HG02759 (cell line): ENCODE data around the gene PDCD1.
"Not testable (repeated sequence)": the region's sequence is repeated elsewhere in the genome, so short reads cannot be mapped to it uniquely, and the experiment has no call there.

ENCODE experiments used
- ATAC-seq: cut with Tn5 transposase; IDR thresholded peaks from one replicate; pipeline ENCODE4 v1.9.1; 2021; ENCODE audit warnings: mild to moderate bottlenecking, moderate library complexity; ENCODE audit not compliant: unreplicated experiment

Gene PDCD1

GRCh38 chr2:241801611-241802420 is 56.9 kb downstream of the PDCD1 start:
- ATAC-seq: no peak

GRCh38 chr2:241800198-241800903 is 58.3 kb downstream of the PDCD1 start:
- not testable (repeated sequence) for ATAC-seq
